Measurements from ENCODE around the gene COL26A1. TPM values are rescaled to one million over a fixed set of nuclear protein-coding genes. Genes with fewer than 3 reads are reported as not detected.

The COL26A1 gene
- total RNA-seq, 1 donor from 2014 or later: not detected

- DNase-seq (ENCODE audit: low read depth in 2 of 2): no peak
Observed at GRCh38 chr7:101563943-101564777, 201.5 kb downstream of the COL26A1 start.

- peak; percentile 11 to 54 for DNase-seq (ENCODE audit: low read depth in 2 of 2)
Observed at GRCh38 chr7:101564778-101565211, 202.1 kb downstream of the COL26A1 start.

GRCh38 chr7:101565601-101566209 lies 203.0 kb downstream of the COL26A1 start:
- DNase-seq (ENCODE audit: low read depth in 2 of 2): no peak

- DNase-seq (ENCODE audit: low read depth in 2 of 2): no peak
Observed at GRCh38 chr7:101567230-101567629, 204.6 kb downstream of the COL26A1 start.

DNA sequence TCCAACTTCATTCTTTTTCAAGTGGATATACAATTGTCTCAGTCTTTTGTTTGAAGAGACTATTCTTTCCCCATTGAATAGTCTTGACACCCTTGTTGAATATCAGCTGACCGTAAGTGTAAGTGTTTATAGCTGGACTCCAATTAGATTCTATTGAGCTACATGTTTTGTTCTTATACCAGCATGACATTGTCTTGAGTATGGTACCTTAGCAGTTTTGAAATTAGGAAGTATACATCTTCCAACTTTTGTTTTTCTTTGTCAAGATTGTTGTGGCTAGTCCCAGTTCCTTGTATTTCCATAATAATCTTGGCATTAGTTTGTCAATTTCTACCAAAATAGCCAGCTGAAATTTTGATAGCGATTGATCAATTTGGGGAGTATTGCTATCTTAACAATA lies 209.5 kb downstream of the COL26A1 start:
- no peak for DNase-seq (ENCODE audit: low read depth in 2 of 2)

DNA sequence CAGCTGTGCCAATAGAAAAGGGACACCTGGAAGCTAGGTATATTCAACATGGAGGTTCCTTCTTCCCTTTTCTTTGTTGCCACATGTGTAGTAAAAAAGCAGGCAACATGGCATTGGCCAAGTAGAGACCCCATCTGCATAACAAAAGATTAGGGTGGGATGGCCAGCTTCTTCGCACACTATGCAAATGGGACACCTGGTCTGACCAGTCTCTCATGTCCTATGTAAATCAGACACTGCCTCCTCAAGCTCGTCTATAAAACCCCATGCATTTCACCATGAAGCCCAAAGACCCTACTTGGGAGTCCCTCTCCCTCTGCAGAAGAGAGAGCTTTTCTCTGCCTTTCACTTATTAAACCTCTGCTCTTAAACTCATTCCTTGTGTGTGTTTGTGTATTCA lies 212.5 kb downstream of the COL26A1 start:
- no peak for DNase-seq (ENCODE audit: low read depth in 2 of 2)

DNA sequence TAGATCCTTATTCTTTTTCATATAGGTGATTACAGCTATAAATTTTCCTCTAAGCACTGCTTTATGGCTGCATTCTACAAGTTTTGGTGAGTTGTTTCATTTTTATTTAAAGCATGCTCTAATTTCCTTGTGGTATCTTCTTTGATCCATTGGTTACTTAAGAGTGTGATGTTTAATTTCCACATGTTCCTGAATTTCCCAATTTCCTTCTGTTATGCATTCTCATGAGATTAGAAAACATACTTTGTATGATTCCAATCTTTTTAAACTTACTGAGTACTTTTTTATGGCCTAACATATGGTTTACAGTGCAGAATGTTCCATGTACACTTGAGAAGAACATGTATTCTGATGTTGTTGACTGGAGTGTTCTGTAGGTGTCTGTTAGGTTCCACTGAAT lies 213.0 kb downstream of the COL26A1 start:
- no peak for DNase-seq (ENCODE audit: low read depth in 2 of 2)

- no peak for DNase-seq (ENCODE audit: low read depth in 2 of 2)
Observed at GRCh38 chr7:101576998-101577397, 214.3 kb downstream of the COL26A1 start.

GRCh38 chr7:101578552-101578951 lies 215.9 kb downstream of the COL26A1 start:
- DNase-seq (ENCODE audit: low read depth in 2 of 2): no peak

DNA sequence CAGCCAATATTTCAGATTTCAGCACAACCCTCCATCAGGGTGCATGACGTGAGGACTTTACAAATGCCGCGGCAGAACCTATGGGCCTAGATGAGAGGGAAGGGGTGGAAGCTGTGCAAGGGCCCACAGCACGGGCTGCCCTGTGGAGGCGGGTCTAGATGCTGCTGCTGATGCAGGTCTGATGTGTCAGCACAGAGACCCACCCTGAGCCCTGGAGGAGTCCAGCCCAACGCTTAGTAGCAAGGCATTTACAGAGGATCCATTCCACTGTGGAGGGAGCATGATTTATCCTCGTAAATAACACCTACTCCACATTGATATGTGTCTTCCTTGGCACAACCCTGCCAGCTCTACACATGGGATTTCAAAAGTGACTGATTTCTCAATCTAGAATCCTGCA lies 217.9 kb downstream of the COL26A1 start:
- no peak for DNase-seq (ENCODE audit: low read depth in 2 of 2)

GRCh38 chr7:101581891-101582290 lies 219.2 kb downstream of the COL26A1 start:
- DNase-seq (ENCODE audit: low read depth in 2 of 2): no peak

- DNase-seq (ENCODE audit: low read depth in 2 of 2): no peak
Observed at GRCh38 chr7:101582971-101583370, 220.3 kb downstream of the COL26A1 start.

GRCh38 chr7:101586078-101586905 lies 223.6 kb downstream of the COL26A1 start:
- DNase-seq (ENCODE audit: low read depth in 2 of 2): no peak

DNA sequence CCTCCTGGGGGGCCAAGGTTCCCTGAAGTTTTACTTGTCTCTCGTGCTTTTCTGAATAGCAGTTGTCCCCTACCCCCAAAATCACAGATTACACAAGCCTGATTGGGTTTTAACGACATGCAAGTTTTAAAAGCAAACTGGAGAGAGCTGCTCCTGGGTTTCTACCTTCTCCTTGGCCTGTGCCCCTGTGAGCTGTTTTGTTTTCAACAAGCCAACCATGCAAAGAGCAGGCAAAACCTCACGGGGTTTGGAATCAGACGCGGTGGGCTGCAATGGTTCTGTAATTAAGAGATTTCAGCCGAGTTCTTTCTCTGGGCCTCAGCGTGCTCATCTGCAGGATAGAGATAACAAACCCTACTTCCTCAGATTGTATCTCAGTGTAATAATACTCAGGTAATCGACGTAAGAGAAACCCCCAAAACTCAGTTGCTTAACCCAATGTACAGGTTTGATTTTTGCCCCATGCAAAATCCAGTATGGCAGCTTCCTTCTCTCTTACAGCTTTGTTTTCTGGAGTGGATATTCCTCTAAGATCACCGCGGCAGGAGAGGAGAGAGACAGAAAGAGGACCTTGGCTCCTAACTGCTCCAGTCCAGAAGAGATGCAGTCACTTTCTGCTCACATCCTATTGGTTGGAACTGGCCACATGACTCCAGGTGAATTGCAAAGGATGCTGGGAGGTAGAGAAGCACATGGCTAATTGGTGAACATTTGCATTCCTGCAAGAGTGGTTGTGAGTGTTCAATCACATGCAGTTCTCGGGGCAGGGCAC lies 224.4 kb downstream of the COL26A1 start:
- DNase-seq (ENCODE audit: low read depth in 2 of 2): no peak

DNA sequence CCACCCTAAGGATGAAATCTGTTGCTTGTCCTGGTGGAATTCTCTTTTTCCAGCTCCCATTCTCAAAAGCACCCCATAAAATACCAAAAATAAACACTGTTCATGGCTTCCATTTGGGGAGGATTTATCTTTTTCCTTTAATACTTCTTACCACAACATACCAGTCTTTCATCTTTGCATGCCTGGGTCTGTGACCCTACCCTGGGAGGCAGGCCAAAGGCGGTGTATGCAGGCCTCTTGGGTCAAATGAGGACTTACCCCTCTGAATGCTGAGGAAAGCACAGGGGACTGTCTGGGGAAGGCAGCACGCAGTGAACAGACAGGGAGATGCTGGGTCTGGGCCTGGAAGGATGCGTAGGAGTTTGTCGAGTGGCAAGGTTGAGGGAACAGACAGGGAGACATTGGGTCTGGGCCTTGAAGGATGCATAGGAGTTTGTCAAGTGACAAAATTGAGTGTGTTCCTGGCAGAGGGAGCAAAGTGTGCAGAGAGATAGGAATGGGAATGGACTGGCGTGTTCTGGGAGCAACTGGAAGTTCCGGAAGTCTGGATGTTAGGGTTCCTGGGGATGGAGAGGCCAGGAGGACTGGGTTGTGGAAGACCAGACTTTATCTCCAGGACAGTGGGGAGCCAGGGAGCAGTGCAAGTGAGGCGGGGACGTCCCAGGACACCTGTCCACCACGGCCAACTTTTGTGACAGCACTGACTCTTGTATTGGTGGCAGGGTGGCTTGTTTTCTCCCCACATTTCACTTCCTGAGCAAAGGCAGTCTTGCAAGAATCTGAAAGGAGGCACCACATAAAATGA lies 225.7 kb downstream of the COL26A1 start:
- DNase-seq (ENCODE audit: low read depth in 2 of 2): no peak

DNA sequence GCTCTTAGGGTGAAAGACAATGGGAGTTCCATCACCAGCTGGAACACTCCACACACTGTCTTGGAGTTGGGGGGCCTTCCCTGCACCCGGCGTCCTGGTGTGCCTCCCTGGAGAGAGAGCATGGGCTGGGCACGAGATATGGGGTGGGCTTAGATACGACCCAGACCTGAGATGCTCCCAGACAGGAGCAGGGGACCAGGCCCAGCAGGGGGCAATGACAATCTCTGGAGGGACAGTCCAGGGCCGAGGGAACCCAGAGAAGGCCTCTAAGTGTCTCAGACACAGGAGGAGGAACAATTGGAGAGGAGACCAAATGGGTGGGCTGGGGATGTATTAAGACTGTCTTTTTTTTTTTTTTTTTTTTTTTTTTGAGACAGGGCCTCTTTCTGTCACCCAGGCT lies 226.4 kb downstream of the COL26A1 start:
- no peak for DNase-seq (ENCODE audit: low read depth in 2 of 2)

DNA sequence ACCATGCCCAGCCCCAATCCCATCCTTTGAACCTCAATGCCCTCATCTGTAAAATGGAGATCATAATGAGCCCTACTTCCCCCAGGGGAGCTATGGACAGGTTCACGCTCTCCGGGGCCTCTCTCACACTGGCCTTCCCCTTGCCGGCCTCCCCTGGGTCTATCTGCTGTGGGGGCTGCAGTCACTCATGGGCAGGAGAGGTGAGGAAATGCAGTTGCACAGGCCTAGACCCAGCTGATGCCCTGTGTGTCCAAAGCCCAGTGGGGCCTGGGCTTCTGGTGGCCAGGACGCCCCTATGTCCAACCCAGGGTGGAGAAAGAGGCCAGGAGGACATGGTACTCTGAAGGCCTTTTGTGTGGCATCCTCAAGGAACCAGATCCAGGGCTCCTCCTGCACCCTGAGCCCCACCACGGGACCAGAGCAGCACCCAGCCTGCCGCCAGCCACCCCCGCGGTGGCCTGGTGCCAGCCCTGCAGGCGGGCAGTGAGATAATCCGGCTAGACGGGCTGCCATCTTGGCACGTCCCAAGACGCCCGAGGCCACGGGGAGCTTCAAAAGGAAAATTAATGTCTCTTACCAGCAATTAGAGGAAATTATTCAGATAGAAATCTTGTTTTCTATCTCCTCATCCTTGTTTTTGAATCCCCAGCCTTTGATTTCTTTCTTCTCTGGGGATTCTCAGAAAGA lies 227.4 kb downstream of the COL26A1 start:
- no peak for DNase-seq (ENCODE audit: low read depth in 2 of 2)

DNA sequence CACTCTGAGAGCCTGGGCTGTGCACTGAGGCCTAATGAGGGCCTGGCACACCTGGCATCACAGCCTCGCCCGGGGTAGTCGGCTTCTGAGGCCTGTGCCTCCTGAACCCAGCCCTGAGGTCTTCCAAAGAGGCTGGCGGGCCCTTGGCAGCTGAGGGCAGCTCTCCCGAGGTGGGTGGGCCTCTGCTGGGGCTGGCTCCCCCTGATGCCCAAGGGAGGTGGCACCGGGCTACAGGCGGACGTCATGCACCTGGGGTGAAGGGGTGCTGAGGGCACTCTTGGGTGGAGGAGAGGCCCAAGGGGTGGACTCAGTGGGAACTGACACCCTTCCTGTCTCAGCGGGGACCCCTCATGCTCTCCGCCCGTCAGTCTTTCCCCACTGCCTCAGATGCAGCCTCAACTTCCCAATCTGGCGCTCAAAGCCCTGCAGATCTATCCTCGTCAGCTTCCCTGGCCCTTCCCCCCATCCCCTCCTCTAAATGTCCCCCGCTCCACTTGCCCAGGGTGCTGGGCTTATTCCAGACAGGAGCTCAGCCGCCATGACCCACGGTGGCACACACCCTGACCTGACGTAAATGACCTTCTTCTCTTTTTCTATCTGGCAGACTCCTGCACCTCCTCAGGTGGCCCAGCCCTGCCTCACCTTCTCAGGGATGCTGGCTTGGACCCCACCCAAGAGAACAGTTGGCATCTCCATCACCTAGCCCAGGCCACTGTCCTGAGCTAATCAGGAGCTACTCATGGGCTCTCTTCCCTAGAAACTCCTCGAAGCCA lies 228.2 kb downstream of the COL26A1 start:
- DNase-seq (ENCODE audit: low read depth in 2 of 2): no peak

- DNase-seq (ENCODE audit: low read depth in 2 of 2): no peak
Observed at GRCh38 chr7:101591504-101591903, 228.8 kb downstream of the COL26A1 start.
